ENCODE results near the gene VCAM1. TPM values are rescaled to one million over a fixed set of nuclear protein-coding genes. Genes with fewer than 3 reads are reported as not detected.
"Not testable (repeated sequence)": the region's sequence is repeated elsewhere in the genome, so short reads cannot be mapped to it uniquely, and the experiment has no call there.

VCAM1 gene
- total RNA-seq, 1 experiment from 2014 or later, result 2.0 TPM

GRCh38 chr1:100780814-100781213 lies 61.3 kb downstream of the VCAM1 start:
- intact Hi-C loops (cut with micrococcal nuclease; ENCODE audit: unreplicated experiment), result no loop called here
- no peak overlapping the region for H3K27ac ChIP-seq (ENCODE audit: low read depth, low read length, poor library complexity, severe bottlenecking)
- ChIA-PET POLR2A (ENCODE audit: low non-redundant PET) (no interaction called here), CTCF (no interaction called here)
- H3K4me3 ChIP-seq (ENCODE audit: low read depth, low read length, poor library complexity, severe bottlenecking), result no peak overlapping the region
- BruUV-seq (replicated peaks), result no TSS peak
- no peak for TF ChIP-seq EZH2 (IDR thresholded peaks at IDR 0.05; ENCODE audit: borderline replicate concordance, low read depth, low read length, poor library complexity, severe bottlenecking)
- TF ChIP-seq CTCF (conservative IDR thresholded peaks at IDR 0.05; ENCODE audit: low read depth, low read length), result no peak
- H3K27me3 ChIP-seq (replicated peaks; ENCODE audit: insufficient read depth, low read depth, low read length, poor library complexity), result no peaks in the 10 kb centered on the region
- H3K4me1 ChIP-seq (ENCODE audit: insufficient read depth, low read length, poor library complexity, severe bottlenecking), result no peaks in the 10 kb centered on the region
- DNase-seq (ENCODE audit: low spot score), result no peak
- H3K36me3 ChIP-seq (ENCODE audit: insufficient read depth, low read length, poor library complexity, severe bottlenecking), result no peaks in the 10 kb centered on the region
- no peaks in the 10 kb centered on the region for H3K9me3 ChIP-seq (ENCODE audit: low read depth, low read length, poor library complexity, severe bottlenecking)

DNA sequence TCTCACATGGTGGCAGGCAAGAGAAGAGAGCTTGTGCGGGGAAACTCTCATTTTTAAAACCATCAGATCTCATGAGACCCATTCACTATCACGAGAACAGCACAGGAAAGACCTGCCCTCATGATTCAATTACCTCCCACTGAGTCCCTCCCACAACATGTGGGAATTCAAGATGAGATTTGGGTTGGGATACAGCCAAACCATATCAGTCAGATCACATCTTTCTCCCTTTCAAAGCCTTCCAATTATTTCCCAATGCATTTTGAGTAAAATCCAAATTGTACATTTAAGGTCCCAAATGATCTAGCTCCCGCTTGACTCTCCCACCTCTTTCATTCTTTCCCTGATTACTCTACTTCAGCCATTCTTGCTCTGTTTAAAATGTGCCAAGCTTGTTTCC lies 62.2 kb downstream of the VCAM1 start:
- BruUV-seq (replicated peaks); DNase-seq (ENCODE audit: low spot score); H3K4me3 ChIP-seq (ENCODE audit: low read depth, low read length, poor library complexity, severe bottlenecking); H3K36me3 ChIP-seq (ENCODE audit: insufficient read depth, low read length, poor library complexity, severe bottlenecking); POLR2A ChIA-PET (ENCODE audit: low non-redundant PET); intact Hi-C loops (cut with micrococcal nuclease; ENCODE audit: unreplicated experiment); CTCF ChIA-PET; H3K4me1 ChIP-seq (ENCODE audit: insufficient read depth, low read length, poor library complexity, severe bottlenecking); H3K27me3 ChIP-seq (replicated peaks; ENCODE audit: insufficient read depth, low read depth, low read length, poor library complexity); H3K27ac ChIP-seq (ENCODE audit: low read depth, low read length, poor library complexity, severe bottlenecking); H3K9me3 ChIP-seq (ENCODE audit: low read depth, low read length, poor library complexity, severe bottlenecking): not testable (repeated sequence)

DNA sequence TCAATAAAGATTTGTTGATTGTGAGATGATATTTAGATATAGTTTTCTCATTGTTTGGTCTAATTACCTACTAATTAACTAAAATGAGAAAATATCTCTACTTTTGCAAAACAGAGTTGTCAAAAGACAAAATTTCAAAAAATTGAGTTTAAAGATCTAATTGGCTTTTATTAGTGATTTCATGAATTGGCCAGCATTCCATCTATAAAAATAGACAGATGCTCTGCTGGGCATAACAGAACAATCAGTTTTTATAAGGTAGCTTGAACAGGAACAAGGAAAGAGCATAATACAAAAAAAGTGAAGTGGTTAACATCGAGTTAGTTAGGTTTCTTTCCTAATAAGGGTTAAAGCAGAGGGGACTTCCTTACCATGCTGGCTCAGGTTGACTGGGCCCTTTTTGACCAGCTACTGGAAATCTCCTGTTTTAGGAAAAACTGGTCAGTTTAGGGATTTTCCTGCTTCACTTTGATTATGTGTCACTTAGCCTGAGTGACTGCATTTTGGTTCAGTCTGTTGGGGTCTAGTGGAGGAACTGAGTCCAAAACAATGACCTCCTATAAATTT lies 63.0 kb downstream of the VCAM1 start:
- H3K36me3 ChIP-seq (ENCODE audit: insufficient read depth, low read length, poor library complexity, severe bottlenecking), result no peaks in the 10 kb centered on the region
- ChIA-PET CTCF (no interaction called here), POLR2A (ENCODE audit: low non-redundant PET) (no interaction called here)
- H3K4me1 ChIP-seq (ENCODE audit: insufficient read depth, low read length, poor library complexity, severe bottlenecking), result no peaks in the 10 kb centered on the region
- H3K9me3 ChIP-seq (ENCODE audit: low read depth, low read length, poor library complexity, severe bottlenecking), result no peaks in the 10 kb centered on the region
- H3K27ac ChIP-seq (ENCODE audit: low read depth, low read length, poor library complexity, severe bottlenecking), result no peak overlapping the region
- no peak overlapping the region for H3K4me3 ChIP-seq (ENCODE audit: low read depth, low read length, poor library complexity, severe bottlenecking)
- TF ChIP-seq EZH2 (IDR thresholded peaks at IDR 0.05; ENCODE audit: borderline replicate concordance, low read depth, low read length, poor library complexity, severe bottlenecking) (no peak), CTCF (conservative IDR thresholded peaks at IDR 0.05; ENCODE audit: low read depth, low read length) (no peak)
- no TSS peak for BruUV-seq (replicated peaks)
- no peaks in the 10 kb centered on the region for H3K27me3 ChIP-seq (replicated peaks; ENCODE audit: insufficient read depth, low read depth, low read length, poor library complexity)
- intact Hi-C loops (cut with micrococcal nuclease; ENCODE audit: unreplicated experiment), result no loop called here
- no peak for DNase-seq (ENCODE audit: low spot score)

GRCh38 chr1:100785470-100786052 lies 66.0 kb downstream of the VCAM1 start:
- Histone ChIP-seq H3K36me3 (ENCODE audit: insufficient read depth, low read length, poor library complexity, severe bottlenecking) (no peaks in the 10 kb centered on the region), H3K9me3 (ENCODE audit: low read depth, low read length, poor library complexity, severe bottlenecking) (no peaks in the 10 kb centered on the region), H3K4me1 (ENCODE audit: insufficient read depth, low read length, poor library complexity, severe bottlenecking) (no peaks in the 10 kb centered on the region), H3K27me3 (replicated peaks; ENCODE audit: insufficient read depth, low read depth, low read length, poor library complexity) (no peaks in the 10 kb centered on the region), H3K4me3 (ENCODE audit: low read depth, low read length, poor library complexity, severe bottlenecking) (no peak overlapping the region), H3K27ac (ENCODE audit: low read depth, low read length, poor library complexity, severe bottlenecking) (no peak overlapping the region)
- TF ChIP-seq EZH2 (IDR thresholded peaks at IDR 0.05; ENCODE audit: borderline replicate concordance, low read depth, low read length, poor library complexity, severe bottlenecking) (no peak), CTCF (conservative IDR thresholded peaks at IDR 0.05; ENCODE audit: low read depth, low read length) (no peak)
- DNase-seq (ENCODE audit: low spot score), result peak; percentile 54
- no TSS peak for BruUV-seq (replicated peaks)
- intact Hi-C loops (cut with micrococcal nuclease; ENCODE audit: unreplicated experiment), result no loop called here
- ChIA-PET POLR2A (ENCODE audit: low non-redundant PET) (no interaction called here), CTCF (no interaction called here)
